ENCODE results near the gene TMEM53.

The TMEM53 gene

DNA sequence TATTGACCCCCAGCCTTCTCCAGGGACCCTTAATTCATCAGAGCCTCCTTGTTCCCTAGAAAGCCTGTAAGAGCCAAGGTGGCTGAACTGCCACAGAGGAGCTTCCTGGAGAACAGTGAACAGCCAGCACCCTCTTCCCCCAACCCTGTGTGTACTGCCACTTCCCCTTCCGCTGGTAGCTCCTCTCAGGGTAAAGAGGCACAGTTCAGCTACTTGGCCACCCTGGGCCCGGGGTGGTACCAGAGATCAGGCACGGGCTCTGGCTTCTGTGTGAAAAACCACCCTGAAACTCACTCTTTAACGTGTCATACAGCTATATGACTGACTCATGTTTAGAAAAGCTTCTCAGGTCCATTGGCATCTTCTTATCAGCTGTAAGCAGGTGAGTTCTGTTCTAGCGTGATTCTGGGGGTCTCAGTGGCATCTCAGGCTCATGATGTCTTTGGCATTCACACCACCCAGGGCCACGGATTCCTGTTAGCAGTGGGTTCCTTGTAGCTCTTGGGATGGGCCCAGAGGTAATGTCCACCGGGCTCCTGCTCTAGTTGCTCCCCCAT is 22.6 kb upstream of the TMEM53 start:
- peak; percentile 39 to 67 for DNase-seq

DNA sequence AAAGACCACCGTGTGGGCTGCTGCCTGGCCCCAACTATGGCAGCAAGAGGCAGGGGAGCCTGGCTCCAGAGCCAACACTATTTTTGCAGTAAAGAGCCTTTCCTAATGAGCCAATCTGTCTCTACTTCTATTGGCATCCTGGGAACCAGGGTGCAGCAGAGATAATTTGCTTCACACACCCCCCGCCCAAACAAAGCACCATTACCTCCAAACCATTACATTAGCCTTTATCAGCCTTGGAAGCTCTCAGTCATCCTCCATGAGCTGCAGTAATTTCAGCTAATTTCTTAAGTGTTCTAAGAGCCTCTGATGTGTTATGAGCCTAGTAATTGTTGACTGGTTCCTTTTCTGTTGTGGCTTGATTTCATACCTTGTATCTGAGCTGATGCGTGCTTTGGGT is 21.8 kb upstream of the TMEM53 start:
- DNase-seq, result no peak

GRCh38 chr1:44695671-44696070 is 21.4 kb upstream of the TMEM53 start:
- DNase-seq, result no peak

- no peak for DNase-seq
These were observed 20.7 kb upstream of the TMEM53 start for GRCh38 chr1:44694863-44695478.

GRCh38 chr1:44693900-44694299 is 19.6 kb upstream of the TMEM53 start:
- DNase-seq, result peak; percentile 23 to 37

GRCh38 chr1:44693159-44693558 is 18.9 kb upstream of the TMEM53 start:
- DNase-seq, result peak in 1 of 2 donors; percentile 31

- DNase-seq, result no peak
These were observed 15.1 kb upstream of the TMEM53 start for GRCh38 chr1:44689447-44689765.

DNA sequence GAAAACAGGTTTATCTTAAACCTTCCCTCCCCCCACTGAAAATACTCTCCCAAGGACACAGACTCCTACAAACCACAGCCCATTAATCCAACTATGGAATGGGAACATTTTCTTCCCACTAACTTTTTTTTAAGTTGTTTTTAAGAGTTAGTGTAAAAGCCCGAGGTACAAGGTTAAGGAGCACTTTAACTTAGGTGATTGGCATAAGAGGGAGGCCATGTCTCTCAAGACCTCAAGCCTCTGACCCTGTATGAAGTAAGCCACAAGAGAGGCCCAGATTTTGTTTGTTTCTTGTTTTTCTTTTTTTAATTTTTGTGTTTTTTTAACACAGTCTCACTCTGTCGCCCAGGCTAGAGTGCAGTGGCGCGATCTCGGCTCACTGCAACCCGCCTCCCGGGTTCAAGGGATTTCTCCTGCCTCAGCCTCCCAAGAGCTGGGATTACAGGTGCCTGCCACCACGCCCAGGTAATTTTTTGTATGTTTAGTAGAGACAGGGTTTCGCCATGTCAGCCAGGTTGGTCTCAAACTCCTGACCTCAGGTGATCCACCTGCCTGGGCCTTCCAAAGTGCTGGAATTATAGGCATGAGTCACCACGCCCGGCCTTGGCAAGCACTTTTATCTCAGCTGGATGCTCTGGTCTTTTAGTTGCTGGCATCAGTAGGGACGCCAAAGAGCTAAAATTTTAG is 14.6 kb upstream of the TMEM53 start:
- no peak for DNase-seq

GRCh38 chr1:44685881-44686280 is 11.6 kb upstream of the TMEM53 start:
- DNase-seq, result no peak

DNA sequence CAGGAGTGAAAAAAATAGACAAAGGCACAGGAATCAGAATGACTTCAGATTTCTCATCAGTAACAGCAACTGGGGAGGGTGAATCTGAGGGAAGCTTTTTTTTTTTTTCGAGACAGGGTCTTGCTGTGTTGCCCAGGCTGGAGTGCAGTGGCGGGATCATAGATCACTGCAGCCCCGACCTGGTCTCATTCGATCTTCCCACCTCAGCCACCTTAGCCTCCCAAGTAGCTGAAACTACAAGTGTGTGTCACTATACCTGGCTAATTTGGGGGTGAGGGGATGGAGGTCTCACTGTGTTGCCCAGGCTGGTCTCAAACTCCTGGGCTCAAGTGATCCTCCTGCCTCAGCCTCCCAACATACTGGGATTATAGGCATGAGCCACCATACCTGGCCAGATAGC is 10.9 kb upstream of the TMEM53 start:
- DNase-seq, result no peak

DNA sequence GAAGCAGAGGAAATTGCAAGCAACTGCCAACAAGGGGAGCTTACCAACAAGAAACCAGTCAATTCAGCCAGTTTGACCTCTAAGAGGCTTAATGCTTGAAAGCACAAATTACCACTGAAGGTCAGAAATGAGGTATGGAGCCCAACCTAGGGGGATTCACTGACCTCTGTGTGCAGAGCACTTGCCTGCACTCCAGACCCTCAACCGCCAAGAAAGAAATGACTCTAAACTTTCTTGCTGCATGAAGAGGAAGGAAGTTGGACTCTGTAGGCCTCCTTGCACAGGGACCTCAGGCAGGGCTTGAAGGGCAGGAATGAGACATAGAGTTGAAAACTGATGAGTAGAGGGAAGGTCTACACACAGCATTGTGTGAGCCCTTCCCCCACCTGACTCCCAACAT is 10.2 kb upstream of the TMEM53 start:
- DNase-seq, result peak; percentile 21 to 32

DNA sequence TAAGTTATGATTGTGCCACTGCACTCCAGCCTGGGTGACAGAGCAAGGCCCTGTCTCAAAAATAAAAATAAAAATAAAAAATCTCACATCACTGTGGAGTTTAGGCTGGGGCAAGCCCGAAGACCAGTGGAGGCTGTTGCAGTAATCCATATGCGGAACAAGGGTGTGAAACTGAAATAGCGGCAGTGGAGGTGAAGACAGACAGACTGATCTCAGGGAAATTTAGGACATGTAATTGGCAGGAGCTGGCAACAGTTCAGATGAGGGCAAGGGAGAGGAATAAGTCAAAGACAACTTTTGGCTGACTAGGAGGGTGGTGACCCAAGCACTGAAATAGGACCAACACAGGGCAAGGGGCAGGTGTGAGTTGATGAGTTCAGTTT is 8.6 kb upstream of the TMEM53 start:
- DNase-seq, result peak in 1 of 2 donors; percentile 37

DNA sequence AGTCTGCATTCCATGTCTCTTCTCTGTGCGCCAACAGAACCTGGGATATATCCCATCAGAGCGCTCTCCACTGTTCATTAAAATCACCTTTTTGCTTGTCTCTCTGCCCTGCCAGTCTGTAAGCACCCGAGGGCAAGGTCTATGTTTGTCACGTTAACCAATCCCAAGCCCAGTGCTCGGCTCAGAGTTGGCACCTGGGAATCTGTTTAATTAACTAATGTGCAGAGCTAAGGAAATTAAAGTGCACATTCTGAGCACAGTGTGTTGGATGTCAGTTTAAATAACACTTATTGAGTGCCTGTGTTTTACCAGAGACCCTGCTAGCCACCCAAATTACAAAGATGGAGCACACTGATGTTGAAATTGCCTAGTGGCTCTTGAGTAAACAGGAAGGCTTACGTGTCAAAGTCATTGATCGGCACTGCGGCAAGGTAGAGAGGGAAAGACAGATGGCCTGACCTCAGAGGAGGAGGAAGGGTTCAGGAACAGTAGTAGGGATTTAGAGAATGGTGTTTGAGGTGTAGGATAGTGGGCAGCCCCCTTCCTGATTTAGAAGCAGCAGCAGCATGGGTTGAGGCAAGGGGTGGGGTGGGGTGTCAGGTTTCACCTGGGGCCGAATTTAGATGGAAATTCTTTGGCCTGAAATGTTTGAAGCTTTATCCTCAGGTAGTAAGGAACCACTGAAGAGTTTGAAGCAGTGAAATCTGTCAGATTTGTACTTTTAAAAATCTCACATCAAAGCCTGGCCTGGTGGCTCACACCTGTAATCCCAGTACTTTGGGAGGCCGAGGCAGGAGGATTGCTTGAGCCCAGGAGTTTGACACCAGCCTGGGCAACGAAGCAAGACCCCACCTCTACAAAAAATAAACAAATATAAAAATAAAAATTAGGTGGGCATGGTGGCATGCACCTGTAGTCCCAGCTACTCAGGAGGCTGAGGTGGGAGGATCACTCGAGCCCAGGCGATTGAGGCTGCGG is 7.9 kb upstream of the TMEM53 start:
- no peak for DNase-seq

DNA sequence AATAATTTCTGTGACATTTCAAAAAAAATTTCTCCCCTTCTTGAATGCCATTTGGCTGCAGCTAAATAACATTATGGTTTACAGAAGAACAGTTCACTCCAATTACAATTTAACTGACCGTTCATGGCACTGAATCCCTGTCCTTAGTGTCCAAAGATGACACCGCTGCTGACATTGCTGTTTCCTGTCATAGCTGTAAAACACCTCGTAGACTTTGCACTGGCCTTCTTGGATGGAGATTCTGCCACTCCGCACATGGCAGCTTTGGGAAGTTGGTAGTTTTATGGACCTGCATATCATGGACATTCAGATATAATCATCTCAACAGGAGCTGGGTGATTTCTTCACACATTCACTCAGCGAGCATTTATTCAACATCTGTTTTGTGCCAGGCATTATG is 5.2 kb upstream of the TMEM53 start:
- DNase-seq, result no peak

GRCh38 chr1:44678626-44679025 is 4.3 kb upstream of the TMEM53 start:
- no peak for DNase-seq

GRCh38 chr1:44678120-44678519 is 3.8 kb upstream of the TMEM53 start:
- no peak for DNase-seq

DNA sequence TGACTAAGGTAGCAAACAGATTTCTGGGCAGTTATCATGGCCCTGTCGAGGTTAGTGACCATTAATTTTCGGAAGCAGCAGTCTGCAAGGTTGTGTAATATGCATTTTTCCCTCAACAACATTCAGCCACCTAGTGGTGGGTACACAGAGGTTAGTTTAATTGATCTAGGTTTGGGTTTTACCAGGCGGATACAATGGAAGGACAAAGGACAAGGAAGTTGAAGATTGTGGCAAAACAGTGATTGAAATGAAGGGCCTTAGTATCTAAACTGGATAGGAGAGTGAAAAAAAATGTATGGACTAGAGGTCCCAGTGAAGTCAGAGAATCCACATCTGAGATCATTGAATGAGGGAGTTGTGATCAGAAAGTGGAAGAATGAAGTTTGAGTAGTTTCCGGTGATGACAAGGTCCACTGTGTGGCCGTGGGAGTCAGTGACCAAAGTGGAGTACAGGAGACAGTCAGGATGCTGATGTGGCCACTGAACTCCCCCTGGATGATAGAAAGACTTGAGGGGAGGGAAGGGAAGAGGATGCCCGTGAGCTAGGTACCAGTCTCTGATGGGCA is 3.0 kb upstream of the TMEM53 start:
- peak; percentile 77 to 81 for DNase-seq

- DNase-seq, result peak; percentile 91 to 94
These were observed 2.4 kb upstream of the TMEM53 start for GRCh38 chr1:44676484-44677200.

- DNase-seq, result no peak
These were observed 905 bp upstream of the TMEM53 start for GRCh38 chr1:44675186-44675585.

DNA sequence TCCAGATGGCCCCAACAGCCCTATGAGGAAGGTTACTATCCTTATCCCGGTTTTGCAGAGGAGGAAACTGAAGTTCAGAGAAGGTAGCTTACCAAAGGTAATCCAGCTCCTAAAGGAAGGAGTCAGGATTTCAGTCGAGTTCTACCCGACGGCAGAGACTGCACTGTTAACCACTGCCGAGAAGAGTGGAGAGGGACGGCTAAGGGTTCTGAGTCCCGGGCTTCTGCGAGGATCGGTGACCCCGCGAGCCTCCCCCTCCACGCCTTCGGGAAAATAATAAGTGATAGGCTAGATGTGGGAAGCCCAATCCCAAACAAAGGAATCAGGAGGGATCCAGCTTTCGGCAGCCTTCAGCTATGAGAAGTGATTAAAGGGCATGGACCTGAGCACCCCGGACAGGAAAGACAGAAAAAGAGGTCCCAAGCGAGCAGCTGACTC is 587 bp downstream of the TMEM53 start:
- DNase-seq, result no peak

GRCh38 chr1:44672961-44673674 is 1.2 kb downstream of the TMEM53 start:
- no peak for DNase-seq
